IMR-90 (cell line): ENCODE results near the gene DLL1. TPM values are rescaled to one million over a fixed set of nuclear protein-coding genes. Genes with fewer than 3 reads are reported as not detected.

Experiments used
- ATAC-seq: fragments of 200-7000 bp; cut with Tn5 transposase; 2 replicates; pipeline ENCODE4 v1.9.1; 2020; ENCODE audit warnings: low read depth, mild to moderate bottlenecking, moderate library complexity
- BruUV-seq: library from RNA; stranded (reverse); fragments of 400-500 nt; replicated peaks from 2 replicates; lab custom pipeline; 2021; lab: Mats Ljungman, UMichigan
- CTCF ChIA-PET: fragments of 300-600 bp; formaldehyde crosslinking; extraction: SDS; loops from one replicate; lab custom pipeline; 2021; ENCODE audit warnings: antibody characterized with exemption; lab: Yijun Ruan, JAX
- POLR2A ChIA-PET: fragments of 300-600 bp; sonication (Branson Sonifier 250); formaldehyde crosslinking; loops from one replicate; lab custom pipeline; 2022; ENCODE audit warnings: antibody characterized with exemption; ENCODE audit not compliant: unreplicated experiment; lab: Charles Lee
- DNase-seq: peaks from one replicate; pipeline ENCODE4 v3.0.0; 2013
- H2AFZ ChIP-seq: replicated peaks from 2 replicates; pipeline ENCODE3; 2013; ENCODE audit warnings: low read length, mild to moderate bottlenecking; ENCODE audit not compliant: poor library complexity
- H2AK5ac ChIP-seq: 2 replicates; pipeline ENCODE4 v1.6.1; 2013; ENCODE audit warnings: low read depth, low read length, inconsistent platforms
- H2AK9ac ChIP-seq: replicated peaks from 2 replicates; pipeline ENCODE3; 2013; ENCODE audit warnings: mild to moderate bottlenecking, low read depth, low read length, moderate library complexity; ENCODE audit not compliant: poor library complexity
- H2BK120ac ChIP-seq: 2 replicates; pipeline ENCODE4 v1.6.1; 2013; ENCODE audit warnings: low read depth, low read length, inconsistent platforms
- H2BK15ac ChIP-seq: 3 replicates; pipeline ENCODE4 v1.6.1; 2013; ENCODE audit warnings: low read depth, low read length, inconsistent platforms
- H2BK20ac ChIP-seq: 2 replicates; pipeline ENCODE4 v1.6.1; 2013; ENCODE audit warnings: low read depth, mild to moderate bottlenecking, inconsistent platforms, low read length, moderate library complexity
- H2BK5ac ChIP-seq: 2 replicates; pipeline ENCODE4 v1.6.1; 2013; ENCODE audit warnings: mild to moderate bottlenecking, low read depth, low read length, inconsistent platforms; ENCODE audit not compliant: poor library complexity, severe bottlenecking
- H3K14ac ChIP-seq: replicated peaks from 2 replicates; pipeline ENCODE4 v1.6.1; 2013; ENCODE audit warnings: low read depth, low read length, inconsistent platforms
- H3K18ac ChIP-seq: 2 replicates; pipeline ENCODE4 v1.6.1; 2013; ENCODE audit warnings: low read depth, low read length, control low read depth
- H3K23ac ChIP-seq: 2 replicates; pipeline ENCODE4 v1.6.1; 2013; ENCODE audit warnings: low read depth, low read length, inconsistent platforms
- H3K27ac ChIP-seq: 2 replicates; pipeline ENCODE4 v1.5.1; 2013; ENCODE audit warnings: mild to moderate bottlenecking, control low read depth, low read length; ENCODE audit not compliant: insufficient read depth
- H3K27me3 ChIP-seq: 2 replicates; pipeline ENCODE4 v1.6.1; 2013; ENCODE audit warnings: low read length; ENCODE audit not compliant: control insufficient read depth, insufficient read depth
- H3K36me3 ChIP-seq: 2 replicates; pipeline ENCODE4 v1.6.1; 2013; ENCODE audit warnings: low read length, mixed read lengths; ENCODE audit not compliant: control insufficient read depth, insufficient read depth
- H3K4ac ChIP-seq: 2 replicates; pipeline ENCODE4 v1.6.1; 2013; ENCODE audit warnings: low read depth, low read length, inconsistent platforms
- H3K4me1 ChIP-seq: 2 replicates; pipeline ENCODE4 v1.6.1; 2013; ENCODE audit warnings: low read length, mixed read lengths; ENCODE audit not compliant: control insufficient read depth, insufficient read depth
- H3K4me2 ChIP-seq: 2 replicates; pipeline ENCODE4 v1.6.1; 2013; ENCODE audit warnings: low read depth, mild to moderate bottlenecking, control low read depth, low read length, moderate library complexity
- H3K4me3 ChIP-seq: 2 replicates; pipeline ENCODE4 v1.5.1; 2013; ENCODE audit warnings: low read depth, mild to moderate bottlenecking, control low read depth, low read length, moderate library complexity; ENCODE audit not compliant: insufficient read depth
- H3K56ac ChIP-seq: 2 replicates; pipeline ENCODE4 v1.6.1; 2013; ENCODE audit warnings: low read length, inconsistent platforms; ENCODE audit not compliant: insufficient read depth; ENCODE audit errors: extremely low read depth
- H3K79me1 ChIP-seq, 2 experiments: 2 replicates each; pipeline ENCODE4 v1.6.1; 2013; ENCODE audit warnings: low read length in 2 of 2, inconsistent platforms in 1 of 2, low read depth in 1 of 2
- H3K9ac ChIP-seq: 2 replicates; pipeline ENCODE4 v1.6.1; 2013; ENCODE audit warnings: low read depth, low read length, control low read depth
- H3K9me1 ChIP-seq: 2 replicates; pipeline ENCODE4 v1.6.1; 2013; ENCODE audit warnings: low read length, inconsistent platforms; ENCODE audit not compliant: insufficient read depth
- H3K9me3 ChIP-seq: 2 replicates; pipeline ENCODE4 v1.6.1; 2013; ENCODE audit warnings: low read length; ENCODE audit not compliant: control insufficient read depth, insufficient read depth
- H4K20me1 ChIP-seq: 2 replicates; pipeline ENCODE4 v1.6.1; 2013; ENCODE audit warnings: low read length, inconsistent platforms; ENCODE audit not compliant: insufficient read depth
- H4K5ac ChIP-seq: 2 replicates; pipeline ENCODE4 v1.6.1; 2013; ENCODE audit warnings: mild to moderate bottlenecking, low read depth, low read length, control low read depth
- H4K8ac ChIP-seq, 2 experiments: 2 replicates each; pipeline ENCODE4 v1.6.1; 2013; ENCODE audit warnings: low read depth in 2 of 2, low read length in 2 of 2, control low read depth in 1 of 2, inconsistent platforms in 1 of 2
- H4K91ac ChIP-seq: 2 replicates; pipeline ENCODE4 v1.6.1; 2013; ENCODE audit warnings: low read depth, low read length, inconsistent platforms; ENCODE audit not compliant: insufficient read depth
- BHLHE40 ChIP-seq: fragments of 150-350 bp; IDR thresholded peaks from 2 replicates; pipeline ENCODE4 v1.6.1; 2016; ENCODE audit warnings: mild to moderate bottlenecking, low read depth, low read length
- CEBPB ChIP-seq: IDR thresholded peaks from 2 replicates; pipeline ENCODE4 v1.6.1; 2012; ENCODE audit warnings: low read depth, low read length, improper control_type of control experiment
- CHD1 ChIP-seq: IDR thresholded peaks from 2 replicates; pipeline ENCODE4 v1.6.1; 2012; ENCODE audit warnings: low read depth, low read length, improper control_type of control experiment
- FOS ChIP-seq: fragments of 150-350 bp; IDR thresholded peaks from 2 replicates; pipeline ENCODE4 v1.6.1; 2016; ENCODE audit warnings: low read depth, low read length
- MAFK ChIP-seq: IDR thresholded peaks from 2 replicates; pipeline ENCODE4 v1.6.1; 2012; ENCODE audit warnings: low read depth, low read length, improper control_type of control experiment
- MAZ ChIP-seq: IDR thresholded peaks from 2 replicates; pipeline ENCODE4 v1.6.1; 2012; ENCODE audit warnings: low read depth, mild to moderate bottlenecking, low read length, improper control_type of control experiment, moderate library complexity, borderline replicate concordance
- MXI1 ChIP-seq: IDR thresholded peaks from 2 replicates; pipeline ENCODE4 v1.6.1; 2012; ENCODE audit warnings: low read depth, mild to moderate bottlenecking, low read length, moderate library complexity, borderline replicate concordance
- NFE2L2 ChIP-seq: fragments of 150-350 bp; IDR thresholded peaks from 2 replicates; pipeline ENCODE4 v1.6.1; 2016; ENCODE audit warnings: low read depth, mild to moderate bottlenecking, low read length
- POLR2A ChIP-seq: IDR thresholded peaks from 2 replicates; pipeline ENCODE4 v1.6.1; 2012; ENCODE audit warnings: mild to moderate bottlenecking, low read depth, low read length
- RAD21 ChIP-seq: IDR thresholded peaks from 2 replicates; pipeline ENCODE4 v1.6.1; 2012; ENCODE audit warnings: low read length, improper control_type of control experiment
- RCOR1 ChIP-seq: IDR thresholded peaks from 2 replicates; pipeline ENCODE4 v1.6.1; 2012; ENCODE audit warnings: mild to moderate bottlenecking, low read length, improper control_type of control experiment; ENCODE audit not compliant: insufficient replicate concordance
- RFX5 ChIP-seq: IDR thresholded peaks from 2 replicates; pipeline ENCODE4 v1.8.0; 2012; ENCODE audit warnings: low read depth, mild to moderate bottlenecking, low read length, moderate library complexity
- SMC3 ChIP-seq: fragments of 150-350 bp; IDR thresholded peaks from 2 replicates; pipeline ENCODE4 v1.6.1; 2016; ENCODE audit warnings: low read depth, mild to moderate bottlenecking, antibody characterized with exemption, low read length, moderate library complexity
- WGBS, 2 experiments: methylation state at CpG; one replicate each; pipeline versions ENCODE4 v1.1.5 to v1.1.7; 2013; ENCODE audit warnings: missing lambda C conversion rate in 2 of 2; ENCODE audit not compliant: insufficient read length in 1 of 2; ENCODE audit errors: extremely low coverage in 2 of 2; 5-methylcytosine and 5-hydroxymethylcytosine counted together
- dilution Hi-C: fragments of 300-500 bp; cut with HindIII; formaldehyde crosslinking; loops from one replicate; pipeline ENCODE4 v1.14.3; 2018; ENCODE audit warnings: low sequenced_read_pairs; ENCODE audit not compliant: unreplicated experiment
- in situ Hi-C: fragments of 300-500 bp; cut with MboI; formaldehyde crosslinking; loops from 3 replicates; pipeline ENCODE4 v1.14.3; 2019; ENCODE audit warnings: low sequenced_read_pairs, inconsistent platforms, mixed read lengths
- intact Hi-C: fragments of 100-400 bp; cut with micrococcal nuclease; formaldehyde crosslinking; loops from 2 replicates; pipeline ENCODE4 v1.10.0; 2022
- polyA plus RNA-seq, 3 experiments: library from polyadenylated mRNA; depleted of rRNA; stranded (reverse); fragments of >200 nt; gene quantifications; 2 replicates each; pipeline ENCODE4 v1.2.3, GENCODE V29; 2012; ENCODE audit warnings: low replicate concordance in 1 of 3
- total RNA-seq: library from RNA; depleted of rRNA; stranded (reverse); fragments of >200 nt; gene quantifications from 2 replicates; pipeline ENCODE4 v1.2.3, GENCODE V29; 2012
- TF ChIP-seq, protein P1 (sequence below): fragments of 150-350 bp; IDR thresholded peaks from 2 replicates; pipeline ENCODE4 v1.6.1; 2017; ENCODE audit warnings: mild to moderate bottlenecking, antibody characterized with exemption, low read length, low read depth
- TF ChIP-seq, protein P2 (sequence below): fragments of 150-350 bp; IDR thresholded peaks from 2 replicates; pipeline ENCODE4 v1.6.1; 2016; ENCODE audit warnings: low read depth, mild to moderate bottlenecking, low read length, moderate library complexity, borderline replicate concordance
- TF ChIP-seq, protein P3 (sequence below): conservative IDR thresholded peaks from 2 replicates; pipeline ENCODE4 v1.5.1; 2012; ENCODE audit warnings: mild to moderate bottlenecking, low read depth, low read length, improper control_type of control experiment

The DLL1 gene
- total and polyA plus RNA-seq, 2 of the 4 experiments (the other 2 are of a cell fraction), result under 0.01 to 0.31 TPM

DNA sequence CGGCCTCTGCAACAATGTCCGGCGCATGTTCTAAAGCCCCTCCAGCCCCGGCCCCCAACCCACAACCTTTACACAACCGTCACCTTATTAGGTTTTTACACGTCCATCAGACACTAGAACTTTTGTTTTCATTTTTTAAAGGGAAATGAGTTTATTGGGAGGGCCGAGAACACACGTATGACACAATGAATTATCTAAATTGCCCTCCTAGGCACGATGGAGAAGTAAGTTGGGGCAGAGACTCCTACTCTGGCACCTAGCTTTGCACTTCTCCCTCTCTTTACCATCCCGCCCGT is 1.2 kb upstream of the DLL1 start:
- Histone ChIP-seq H3K4me2 (no peak overlapping the region; the same call in 1 of the 2 replicates), H3K4ac (no peak overlapping the region), H2AK9ac (no peak overlapping the region), H3K9me1 (peaks cover 4% of the 10 kb centered on the region; the same call in 1 of the 2 replicates), H2BK5ac (no peak overlapping the region), H2BK15ac (no peak overlapping the region), H4K91ac (no peak overlapping the region), H3K9me3 (peaks cover 4% of the 10 kb centered on the region; the same call in 1 of the 2 replicates), H3K14ac (no peak overlapping the region), H3K79me1 (no peaks in the 10 kb centered on the region), H4K8ac (no peak overlapping the region), H3K27me3 (peaks cover 86% of the 10 kb centered on the region), H3K23ac (no peak overlapping the region), H3K4me3 (no peak overlapping the region), H3K56ac (no peak overlapping the region), H3K27ac (no peak overlapping the region), H3K18ac (no peak overlapping the region), H2AK5ac (no peak overlapping the region), H2AFZ (no peak overlapping the region), H3K36me3 (no peaks in the 10 kb centered on the region), H2BK20ac (no peak overlapping the region), H4K5ac (no peak overlapping the region), H2BK120ac (no peak overlapping the region), H3K9ac (no peak overlapping the region), H3K4me1 (peaks cover 4% of the 10 kb centered on the region; the same call in 1 of the 2 replicates), H4K20me1 (no peaks in the 10 kb centered on the region; the same call in 1 of the 2 replicates)
- BruUV-seq, result no TSS peak
- no peak for DNase-seq
- dilution Hi-C loops (no loop called here), intact Hi-C loops (loop anchor here (5.0 to 10.0 kb wide), 2 partner anchors 240 to 457 kb away; no protein-coding TSS in a partner anchor), in situ Hi-C loops (no loop called here)
- no peak for ATAC-seq
- POLR2A ChIA-PET, result no interaction called here
- WGBS, 2 experiments, result no CpG with 5 or more reads among the region's 11 CpGs
- no peak for TF ChIP-seq MAFK
- no peak for TF ChIP-seq CHD1
- TF ChIP-seq SMC3, result no peak
- no peak for TF ChIP-seq MXI1
- no peak for TF ChIP-seq BHLHE40
- no peak for TF ChIP-seq MAZ
- no peak for TF ChIP-seq NFE2L2
- TF ChIP-seq RCOR1, result no peak
- TF ChIP-seq FOS, result no peak
- TF ChIP-seq POLR2A, result no peak
- TF ChIP-seq, protein P1, sequence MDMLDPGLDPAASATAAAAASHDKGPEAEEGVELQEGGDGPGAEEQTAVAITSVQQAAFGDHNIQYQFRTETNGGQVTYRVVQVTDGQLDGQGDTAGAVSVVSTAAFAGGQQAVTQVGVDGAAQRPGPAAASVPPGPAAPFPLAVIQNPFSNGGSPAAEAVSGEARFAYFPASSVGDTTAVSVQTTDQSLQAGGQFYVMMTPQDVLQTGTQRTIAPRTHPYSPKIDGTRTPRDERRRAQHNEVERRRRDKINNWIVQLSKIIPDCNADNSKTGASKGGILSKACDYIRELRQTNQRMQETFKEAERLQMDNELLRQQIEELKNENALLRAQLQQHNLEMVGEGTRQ, result no peak
- no peak for TF ChIP-seq RFX5
- TF ChIP-seq, protein P2, sequence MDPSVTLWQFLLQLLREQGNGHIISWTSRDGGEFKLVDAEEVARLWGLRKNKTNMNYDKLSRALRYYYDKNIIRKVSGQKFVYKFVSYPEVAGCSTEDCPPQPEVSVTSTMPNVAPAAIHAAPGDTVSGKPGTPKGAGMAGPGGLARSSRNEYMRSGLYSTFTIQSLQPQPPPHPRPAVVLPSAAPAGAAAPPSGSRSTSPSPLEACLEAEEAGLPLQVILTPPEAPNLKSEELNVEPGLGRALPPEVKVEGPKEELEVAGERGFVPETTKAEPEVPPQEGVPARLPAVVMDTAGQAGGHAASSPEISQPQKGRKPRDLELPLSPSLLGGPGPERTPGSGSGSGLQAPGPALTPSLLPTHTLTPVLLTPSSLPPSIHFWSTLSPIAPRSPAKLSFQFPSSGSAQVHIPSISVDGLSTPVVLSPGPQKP, result no peak
- no peak for TF ChIP-seq CEBPB
- TF ChIP-seq, protein P3, sequence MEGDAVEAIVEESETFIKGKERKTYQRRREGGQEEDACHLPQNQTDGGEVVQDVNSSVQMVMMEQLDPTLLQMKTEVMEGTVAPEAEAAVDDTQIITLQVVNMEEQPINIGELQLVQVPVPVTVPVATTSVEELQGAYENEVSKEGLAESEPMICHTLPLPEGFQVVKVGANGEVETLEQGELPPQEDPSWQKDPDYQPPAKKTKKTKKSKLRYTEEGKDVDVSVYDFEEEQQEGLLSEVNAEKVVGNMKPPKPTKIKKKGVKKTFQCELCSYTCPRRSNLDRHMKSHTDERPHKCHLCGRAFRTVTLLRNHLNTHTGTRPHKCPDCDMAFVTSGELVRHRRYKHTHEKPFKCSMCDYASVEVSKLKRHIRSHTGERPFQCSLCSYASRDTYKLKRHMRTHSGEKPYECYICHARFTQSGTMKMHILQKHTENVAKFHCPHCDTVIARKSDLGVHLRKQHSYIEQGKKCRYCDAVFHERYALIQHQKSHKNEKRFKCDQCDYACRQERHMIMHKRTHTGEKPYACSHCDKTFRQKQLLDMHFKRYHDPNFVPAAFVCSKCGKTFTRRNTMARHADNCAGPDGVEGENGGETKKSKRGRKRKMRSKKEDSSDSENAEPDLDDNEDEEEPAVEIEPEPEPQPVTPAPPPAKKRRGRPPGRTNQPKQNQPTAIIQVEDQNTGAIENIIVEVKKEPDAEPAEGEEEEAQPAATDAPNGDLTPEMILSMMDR, result no peak
- no peak for TF ChIP-seq RAD21
- CTCF ChIA-PET, result interaction anchor here (1.4 to 1.8 kb wide), 3 partner anchors 232 to 502 kb away, joined by 3 to 9 read pairs (median 3); no protein-coding TSS in a partner anchor
